DOHH2 (cell line): ENCODE data around the gene EPB42.

Experiments
- H3F3A ChIP-seq: fragments of 200-600 bp; sonication (generic), shearing (Covaris generic); 2 replicates; pipeline ENCODE4 v1.6.0; 2016; ENCODE audit warnings: antibody characterized with exemption, mild to moderate bottlenecking; ENCODE audit not compliant: control insufficient read depth, insufficient read depth
- H3K27ac ChIP-seq: fragments of 200-600 bp; sonication (generic); 2 replicates; pipeline ENCODE4 v1.5.1; 2014; ENCODE audit warnings: low read depth, mild to moderate bottlenecking, low read length, moderate library complexity
- H3K27me3 ChIP-seq: fragments of 200-600 bp; sonication (generic); 2 replicates; pipeline ENCODE4 v1.6.1; 2014; ENCODE audit warnings: mild to moderate bottlenecking, low read length, mixed read lengths; ENCODE audit not compliant: control insufficient read depth
- H3K36me3 ChIP-seq: fragments of 200-600 bp; sonication (generic); 2 replicates; pipeline ENCODE4 v1.6.1; 2014; ENCODE audit warnings: mild to moderate bottlenecking, low read length, moderate library complexity, mixed read lengths; ENCODE audit not compliant: control insufficient read depth
- H3K4me1 ChIP-seq: fragments of 200-600 bp; sonication (generic); 2 replicates; pipeline ENCODE4 v1.6.1; 2014; ENCODE audit warnings: mild to moderate bottlenecking, low read length, mixed read lengths; ENCODE audit not compliant: control insufficient read depth
- H3K4me2 ChIP-seq: fragments of 200-600 bp; sonication (generic); 2 replicates; pipeline ENCODE4 v1.6.0; 2014; ENCODE audit warnings: mild to moderate bottlenecking, low read length, moderate library complexity
- H3K4me3 ChIP-seq: fragments of 200-600 bp; sonication (generic); 2 replicates; pipeline ENCODE4 v1.5.1; 2014; ENCODE audit warnings: mild to moderate bottlenecking, low read length, mixed read lengths
- H3K79me2 ChIP-seq: fragments of 200-600 bp; sonication (generic); 2 replicates; pipeline ENCODE4 v1.6.1; 2014; ENCODE audit warnings: mild to moderate bottlenecking, low read length, mixed read lengths; ENCODE audit not compliant: control insufficient read depth
- H3K9me2 ChIP-seq: fragments of 200-600 bp; sonication (generic); replicated peaks from 2 replicates; pipeline ENCODE4 v1.6.1; 2014; ENCODE audit warnings: mild to moderate bottlenecking, low read length, mixed read lengths; ENCODE audit not compliant: control insufficient read depth
- H3K9me3 ChIP-seq: fragments of 200-600 bp; sonication (generic); 2 replicates; pipeline ENCODE4 v1.6.1; 2014; ENCODE audit warnings: antibody characterized with exemption, low read length, mixed read lengths; ENCODE audit not compliant: control insufficient read depth, insufficient read depth
- H4K20me1 ChIP-seq: fragments of 200-600 bp; sonication (generic); 2 replicates; pipeline ENCODE4 v1.6.0; 2014; ENCODE audit warnings: low read depth, mild to moderate bottlenecking, antibody characterized with exemption, low read length, moderate library complexity; ENCODE audit not compliant: control insufficient read depth, insufficient read depth
- CTCF ChIP-seq: fragments of 200-600 bp; sonication (generic); IDR thresholded peaks from one replicate; pipeline ENCODE4 v1.5.1; 2014; ENCODE audit warnings: antibody characterized with exemption, mild to moderate bottlenecking, low read depth, low read length; ENCODE audit not compliant: poor library complexity, severe bottlenecking
- EZH2phosphoT487 ChIP-seq: fragments of 200-600 bp; sonication (generic); IDR thresholded peaks from 2 replicates; pipeline ENCODE4 v1.6.1; 2017; ENCODE audit warnings: borderline replicate concordance, mild to moderate bottlenecking, antibody characterized with exemption, low read length, moderate library complexity, mixed read lengths

Gene EPB42

GRCh38 chr15:43239732-43240491, 19.1 kb upstream of the EPB42 start:
- H3K4me2 ChIP-seq, result no peak overlapping the region
- no peak overlapping the region for H3K27ac ChIP-seq
- H3K9me3 ChIP-seq, result no peaks in the 10 kb centered on the region
- H3K36me3 ChIP-seq, result no peaks in the 10 kb centered on the region
- H3K4me3 ChIP-seq, result no peak overlapping the region
- peaks cover 35% of the 10 kb centered on the region for H3K27me3 ChIP-seq
- H4K20me1 ChIP-seq, result no peaks in the 10 kb centered on the region
- no peaks in the 10 kb centered on the region for H3K79me2 ChIP-seq
- H3K4me1 ChIP-seq, result no peaks in the 10 kb centered on the region
- TF ChIP-seq CTCF, result no peak
- no peak for TF ChIP-seq EZH2phosphoT487
- H3K9me2 ChIP-seq, result no peaks in the 10 kb centered on the region
- no peaks in the 10 kb centered on the region for H3F3A ChIP-seq

GRCh38 chr15:43238671-43239131, 17.9 kb upstream of the EPB42 start:
- Histone ChIP-seq H3K9me3 (no peaks in the 10 kb centered on the region), H3F3A (no peaks in the 10 kb centered on the region), H3K9me2 (no peaks in the 10 kb centered on the region), H3K79me2 (no peaks in the 10 kb centered on the region), H3K4me2 (no peak overlapping the region), H4K20me1 (no peaks in the 10 kb centered on the region), H3K4me1 (no peaks in the 10 kb centered on the region), H3K36me3 (no peaks in the 10 kb centered on the region), H3K27ac (no peak overlapping the region), H3K27me3 (peaks cover 26% of the 10 kb centered on the region), H3K4me3 (no peak overlapping the region)
- no peak for TF ChIP-seq EZH2phosphoT487
- no peak for TF ChIP-seq CTCF

- Histone ChIP-seq H4K20me1 (no peaks in the 10 kb centered on the region), H3F3A (no peaks in the 10 kb centered on the region), H3K79me2 (no peaks in the 10 kb centered on the region), H3K4me3 (no peak overlapping the region), H3K9me2 (no peaks in the 10 kb centered on the region), H3K9me3 (no peaks in the 10 kb centered on the region), H3K27ac (no peak overlapping the region), H3K27me3 (peaks cover 19% of the 10 kb centered on the region), H3K4me1 (no peaks in the 10 kb centered on the region), H3K36me3 (no peaks in the 10 kb centered on the region), H3K4me2 (no peak overlapping the region)
- TF ChIP-seq EZH2phosphoT487 (no peak), CTCF (no peak)
Measured at GRCh38 chr15:43237842-43238470, 17.1 kb upstream of the EPB42 start.
